Esophagus squamous epithelium (tissue), 5 donors: Measurements from ENCODE around the gene VAMP2. TPM values are rescaled to one million over a fixed set of nuclear protein-coding genes. Genes with fewer than 3 reads are reported as not detected.

Source experiments
- DNase-seq: peaks from one replicate; lab custom pipeline; 2025; lab: John Stamatoyannopoulos, UW
- H3K27ac ChIP-seq, 4 donors: fragments of 200-600 bp; sonication (generic); one replicate each; pipeline ENCODE4 v1.5.1; 2016 to 2019; ENCODE audit warnings: mild to moderate bottlenecking in 1 of 4
- H3K27me3 ChIP-seq, 4 donors: fragments of 200-600 bp; sonication (generic); 1 replicate in 3 of 4; 2 replicates in 1 of 4; pipeline versions ENCODE4 v1.5.1 to v1.6.0; 2017 to 2021; ENCODE audit warnings: antibody characterized with exemption in 1 of 4
- H3K36me3 ChIP-seq, 3 donors: fragments of 200-600 bp; sonication (generic); one replicate each; pipeline ENCODE4 v1.5.1; 2016 to 2019
- H3K4me1 ChIP-seq, 3 donors: fragments of 200-600 bp; sonication (generic); one replicate each; pipeline ENCODE4 v1.5.1; 2017 to 2019
- H3K4me3 ChIP-seq, 4 donors: fragments of 200-600 bp; sonication (generic); 1 replicate in 3 of 4; 2 replicates in 1 of 4; pipeline ENCODE4 v1.5.1; 2016 to 2019; ENCODE audit warnings: mild to moderate bottlenecking in 2 of 4, moderate library complexity in 1 of 4
- H3K9me3 ChIP-seq, 3 donors: fragments of 200-600 bp; sonication (generic); one replicate each; pipeline ENCODE4 v1.5.1; 2016 to 2019
- POLR2A ChIP-seq, 4 donors: fragments of 450-650 bp; IDR thresholded peaks; one replicate each; pipeline ENCODE4 v1.6.1; 2017; ENCODE audit warnings: antibody characterized with exemption in 4 of 4, mild to moderate bottlenecking in 4 of 4, moderate library complexity in 3 of 4
- WGBS, 2 donors: methylation state at CpG; one replicate each; pipeline ENCODE4 v1.1.5; 2018; 5-methylcytosine and 5-hydroxymethylcytosine counted together
- intact Hi-C: fragments of 100-400 bp; cut with DNase I; formaldehyde crosslinking; loops from one replicate; pipeline ENCODE4 v1.15.0; 2022
- total RNA-seq, 4 donors: library from RNA; depleted of rRNA; stranded (reverse); fragments of >200 nt; gene quantifications; one replicate each; pipeline ENCODE4 v1.1.0, GENCODE V29; 2016
- TF ChIP-seq, protein P1 (sequence below), 6 experiments: fragments of 450-650 bp in 4 of 6; fragments of 200-600 bp in 2 of 6; sonication (generic) in 2 of 6; IDR thresholded peaks; one replicate each; pipeline ENCODE4 v1.5.1; 2016 to 2019; ENCODE audit warnings: antibody characterized with exemption in 6 of 6, mild to moderate bottlenecking in 4 of 6, moderate library complexity in 4 of 6
- donor health status: DM: yes; HTN: yes; CAD: no.

The VAMP2 gene
- total RNA-seq, 4 donors from 2014 or later: 6.2 to 20.4 (median 12.0) TPM

DNA sequence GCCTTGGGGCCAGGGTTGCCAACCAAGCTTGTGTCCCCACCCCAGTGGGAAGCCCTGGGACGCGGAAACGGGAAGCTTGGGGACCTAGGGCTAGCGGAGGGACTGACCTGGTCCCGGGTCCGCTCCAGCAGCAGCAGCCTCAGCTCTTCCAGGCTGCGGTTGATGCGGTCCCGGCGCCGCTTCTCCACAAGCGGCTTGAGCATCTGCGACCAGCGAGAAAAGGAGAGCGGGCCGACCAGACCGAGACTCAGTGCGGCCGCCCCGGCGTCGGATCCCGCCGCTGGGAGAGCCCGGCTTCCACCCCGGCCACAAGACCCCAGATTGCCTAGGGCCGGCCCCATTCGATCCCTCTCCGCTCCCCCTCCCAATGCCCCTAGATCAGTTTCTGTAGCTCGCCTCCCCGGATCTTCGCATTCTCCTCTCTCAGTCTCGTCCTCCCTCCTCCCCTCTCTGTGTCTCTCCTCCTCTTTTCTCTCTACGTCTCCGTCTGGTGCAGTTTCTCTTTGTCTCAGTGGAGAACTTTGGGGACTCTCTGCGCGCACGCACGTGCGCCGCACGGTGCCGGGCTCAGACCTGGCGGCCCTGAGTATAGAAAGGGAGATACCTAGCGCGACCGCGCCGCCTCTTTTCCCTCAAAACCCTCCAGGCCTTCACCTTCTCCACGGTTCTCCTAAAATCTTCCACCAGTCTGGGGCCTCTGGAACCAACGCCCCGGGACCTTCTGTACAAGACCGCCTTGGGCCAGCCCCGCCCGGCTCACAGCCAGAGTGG lies 39.6 kb downstream of the VAMP2 start:
- H3K27me3 ChIP-seq: peaks cover 0 to 61% (median 2%) of the 10 kb centered on the region in 4 donors
- intact Hi-C loops: no loop called here

DNA sequence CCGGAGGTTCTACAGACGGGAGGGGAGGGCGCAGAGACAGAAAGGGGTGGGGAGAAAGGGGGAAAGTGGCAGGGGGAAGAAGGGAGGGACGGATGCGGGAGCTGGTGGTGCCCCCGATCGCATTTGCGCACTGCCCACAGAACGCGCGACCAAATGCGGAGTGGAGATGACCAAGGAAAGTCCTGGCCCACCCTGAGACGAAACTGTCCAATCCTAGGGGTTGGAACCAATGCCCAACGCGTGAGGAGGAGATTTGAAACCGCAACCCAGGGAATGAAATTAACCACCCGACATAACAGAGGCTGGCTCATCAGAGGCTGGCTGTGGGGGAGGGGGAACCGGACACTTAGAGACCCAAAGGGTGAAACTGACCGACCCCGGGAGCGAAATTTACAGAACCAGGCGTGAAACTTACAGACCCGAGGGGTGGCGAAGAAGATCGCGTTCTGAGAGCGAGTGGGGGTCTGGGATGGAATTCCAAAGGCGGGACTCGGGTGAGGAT lies 40.3 kb downstream of the VAMP2 start:
- H3K4me1 ChIP-seq: peaks cover 63 to 93% (median 76%) of the 10 kb centered on the region in 3 donors
- no peak for DNase-seq
- no peaks in the 10 kb centered on the region for H3K36me3 ChIP-seq
- no peak for TF ChIP-seq POLR2A (IDR thresholded peaks at IDR 0.05)
- TF ChIP-seq, protein P1, sequence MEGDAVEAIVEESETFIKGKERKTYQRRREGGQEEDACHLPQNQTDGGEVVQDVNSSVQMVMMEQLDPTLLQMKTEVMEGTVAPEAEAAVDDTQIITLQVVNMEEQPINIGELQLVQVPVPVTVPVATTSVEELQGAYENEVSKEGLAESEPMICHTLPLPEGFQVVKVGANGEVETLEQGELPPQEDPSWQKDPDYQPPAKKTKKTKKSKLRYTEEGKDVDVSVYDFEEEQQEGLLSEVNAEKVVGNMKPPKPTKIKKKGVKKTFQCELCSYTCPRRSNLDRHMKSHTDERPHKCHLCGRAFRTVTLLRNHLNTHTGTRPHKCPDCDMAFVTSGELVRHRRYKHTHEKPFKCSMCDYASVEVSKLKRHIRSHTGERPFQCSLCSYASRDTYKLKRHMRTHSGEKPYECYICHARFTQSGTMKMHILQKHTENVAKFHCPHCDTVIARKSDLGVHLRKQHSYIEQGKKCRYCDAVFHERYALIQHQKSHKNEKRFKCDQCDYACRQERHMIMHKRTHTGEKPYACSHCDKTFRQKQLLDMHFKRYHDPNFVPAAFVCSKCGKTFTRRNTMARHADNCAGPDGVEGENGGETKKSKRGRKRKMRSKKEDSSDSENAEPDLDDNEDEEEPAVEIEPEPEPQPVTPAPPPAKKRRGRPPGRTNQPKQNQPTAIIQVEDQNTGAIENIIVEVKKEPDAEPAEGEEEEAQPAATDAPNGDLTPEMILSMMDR (IDR thresholded peaks at IDR 0.05): no peak
- no peaks in the 10 kb centered on the region for H3K9me3 ChIP-seq
- intact Hi-C loops: no loop called here
- H3K27me3 ChIP-seq: peaks cover 0 to 61% (median 2%) of the 10 kb centered on the region in 4 donors
- WGBS, 2 donors: 1% methylated on average over 24 to 25 of the region's 29 CpGs
- peak overlapping the region in 3 of 4 donors; percentile 28 to 44 (median 43) for H3K27ac ChIP-seq
- H3K4me3 ChIP-seq: peak overlapping the region; percentile 30 to 74 (median 62)

More for the DNA sequence above, 39.6 kb downstream of the VAMP2 start:
- no peaks in the 10 kb centered on the region for H3K9me3 ChIP-seq
- peak overlapping the region; percentile 30 to 74 (median 62) for H3K4me3 ChIP-seq
- peak overlapping the region in 2 of 4 donors; percentile 43 to 44 for H3K27ac ChIP-seq
- H3K36me3 ChIP-seq: no peaks in the 10 kb centered on the region
- no peak for DNase-seq
- WGBS, 2 donors: 1% methylated on average over 41 to 47 of the region's 55 CpGs
- H3K4me1 ChIP-seq: peaks cover 57 to 89% (median 69%) of the 10 kb centered on the region in 3 donors
- TF ChIP-seq, protein P1 (IDR thresholded peaks at IDR 0.05): no peak

DNA sequence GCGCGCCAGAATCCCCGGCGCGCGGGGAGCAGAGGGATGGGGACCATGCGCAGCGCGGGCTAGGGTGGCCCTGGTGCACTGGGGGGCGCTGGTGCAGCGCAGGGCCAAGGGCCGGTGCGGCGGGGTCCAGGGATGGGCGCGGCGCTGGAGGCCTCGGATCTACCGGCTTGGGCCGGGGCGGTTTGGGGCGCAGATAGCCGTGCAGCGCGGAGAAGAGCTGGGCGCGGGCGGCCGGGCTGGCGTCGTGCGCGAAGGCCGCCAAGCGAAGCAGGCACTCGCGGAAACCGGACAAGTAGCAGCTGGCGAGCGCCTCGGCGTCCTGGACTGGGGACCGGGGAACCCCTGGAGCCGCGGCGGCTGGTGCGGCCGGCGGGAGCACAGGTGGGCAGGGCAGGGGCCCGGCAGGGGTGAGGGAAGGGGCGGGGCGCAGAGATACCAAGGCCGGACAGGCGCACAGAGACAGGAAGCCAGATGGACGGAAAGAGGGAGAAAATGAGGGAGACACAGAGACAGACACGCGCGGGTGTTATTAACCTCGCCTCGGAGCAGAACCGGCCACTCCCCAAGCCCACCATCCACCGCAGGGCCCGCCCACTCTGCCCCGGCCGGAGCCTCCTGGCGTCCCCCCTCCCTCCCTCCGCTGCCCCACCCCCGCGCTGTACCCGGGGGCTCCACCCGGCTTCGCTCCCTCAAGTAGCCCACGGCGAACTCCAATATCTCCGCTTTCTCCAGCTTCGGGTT lies 40.9 kb downstream of the VAMP2 start:
- intact Hi-C loops: no loop called here

DNA sequence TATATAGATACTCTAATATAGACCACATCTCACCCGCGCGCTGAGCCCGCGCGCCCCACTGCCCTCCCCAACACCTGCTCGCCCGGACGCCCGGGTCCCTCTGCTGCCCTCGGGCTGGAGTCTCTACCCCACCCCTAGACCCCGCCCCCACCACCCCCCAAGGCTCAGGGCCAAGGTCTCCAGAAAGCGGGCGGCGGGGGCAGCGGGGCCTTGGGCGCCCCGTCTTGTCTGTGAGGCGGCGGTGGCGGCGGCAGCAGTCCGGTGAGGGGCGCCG lies 41.4 kb downstream of the VAMP2 start:
- no peak for DNase-seq
- intact Hi-C loops: no loop called here
- 0 to 2% methylated on average over 10 to 11 of the region's 25 CpGs for WGBS, 2 donors
- peaks cover 0 to 69% (median 2%) of the 10 kb centered on the region in 4 donors for H3K27me3 ChIP-seq
- peak overlapping the region in 3 of 4 donors; percentile 13 to 96 (median 28) for H3K27ac ChIP-seq
- H3K36me3 ChIP-seq: no peaks in the 10 kb centered on the region
- TF ChIP-seq, protein P1 (IDR thresholded peaks at IDR 0.05): no peak
- no peak for TF ChIP-seq POLR2A (IDR thresholded peaks at IDR 0.05)
- H3K4me1 ChIP-seq: peaks cover 66 to 89% (median 73%) of the 10 kb centered on the region in 3 donors
- no peaks in the 10 kb centered on the region for H3K9me3 ChIP-seq
- H3K4me3 ChIP-seq: peak overlapping the region; percentile 30 to 74 (median 62)

More for the DNA sequence above, 40.9 kb downstream of the VAMP2 start:
- H3K9me3 ChIP-seq: no peaks in the 10 kb centered on the region
- no peak for DNase-seq
- 0% methylated on average over 11 to 25 of the region's 76 CpGs for WGBS, 2 donors
- TF ChIP-seq, protein P1 (IDR thresholded peaks at IDR 0.05): peak in 4 of 6 experiments; percentile 19 to 48 (median 32)
- no peak for TF ChIP-seq POLR2A (IDR thresholded peaks at IDR 0.05)
- peak overlapping the region; percentile 30 to 74 (median 62) for H3K4me3 ChIP-seq
- H3K4me1 ChIP-seq: peaks cover 66 to 93% (median 77%) of the 10 kb centered on the region in 3 donors
- no peaks in the 10 kb centered on the region for H3K36me3 ChIP-seq
- peak overlapping the region in 3 of 4 donors; percentile 13 to 31 (median 28) for H3K27ac ChIP-seq
- peaks cover 0 to 64% (median 2%) of the 10 kb centered on the region in 4 donors for H3K27me3 ChIP-seq
